C4-2B (cell line): ENCODE data around the gene KCNMA1.

ENCODE experiments used
- H3K27ac ChIP-seq: fragments of 450-650 bp; 2 replicates; pipeline ENCODE4 v1.5.1; 2017
- CTCF ChIP-seq: fragments of 450-650 bp; conservative IDR thresholded peaks from 2 replicates; pipeline ENCODE4 v1.5.1; 2017; ENCODE audit warnings: mild to moderate bottlenecking
- ZFX ChIP-seq: fragments of 450-650 bp; IDR thresholded peaks from 2 replicates; pipeline ENCODE4 v1.6.1; 2017

Gene KCNMA1

GRCh38 chr10:77441353-77442166 lies 196.0 kb downstream of the KCNMA1 start:
- no peak for TF ChIP-seq ZFX
- TF ChIP-seq CTCF: no peak
- H3K27ac ChIP-seq: no peak overlapping the region

- TF ChIP-seq CTCF (no peak), ZFX (no peak)
- no peak overlapping the region for H3K27ac ChIP-seq
Observed at GRCh38 chr10:77436257-77436975, 201.2 kb downstream of the KCNMA1 start.

- TF ChIP-seq ZFX (no peak), CTCF (no peak)
- no peak overlapping the region for H3K27ac ChIP-seq
Observed at GRCh38 chr10:77433546-77433945, 204.1 kb downstream of the KCNMA1 start.

GRCh38 chr10:77431980-77432797 lies 205.4 kb downstream of the KCNMA1 start:
- peak overlapping the region; percentile 34 for H3K27ac ChIP-seq
- TF ChIP-seq CTCF: no peak
- no peak for TF ChIP-seq ZFX

- TF ChIP-seq CTCF (no peak), ZFX (no peak)
- H3K27ac ChIP-seq: peak overlapping the region; percentile 34
Observed at GRCh38 chr10:77431209-77431611, 206.4 kb downstream of the KCNMA1 start.

GRCh38 chr10:77430530-77430929 lies 207.1 kb downstream of the KCNMA1 start:
- no peak for TF ChIP-seq CTCF
- TF ChIP-seq ZFX: no peak
- peak overlapping the region; percentile 34; the same call in 1 of the 2 replicates for H3K27ac ChIP-seq
